HepG2 (cell line): Measurements from ENCODE around the gene KCTD6. TPM values are rescaled to one million over a fixed set of nuclear protein-coding genes. Genes with fewer than 3 reads are reported as not detected.

Source experiments
- BCL6 ChIP-seq: IDR thresholded peaks from 2 replicates; pipeline ENCODE4 v1.6.1; 2016; ENCODE audit warnings: missing genetic modification reagents, missing compliant biosample characterization
- GPN1 ChIP-seq: sonication (generic); formaldehyde crosslinking; IDR thresholded peaks from 2 replicates; pipeline ENCODE4 v1.5.1; 2020; ENCODE audit warnings: missing genetic modification reagents, borderline replicate concordance
- IKZF1 ChIP-seq: fragments of 450-650 bp; IDR thresholded peaks from 2 replicates; pipeline ENCODE4 v1.7.1; 2016
- NR3C1 ChIP-seq: sonication (generic); formaldehyde crosslinking; IDR thresholded peaks from 2 replicates; pipeline ENCODE4 v1.4.0; 2020; ENCODE audit warnings: missing genetic modification reagents
- RERE ChIP-seq: IDR thresholded peaks from 2 replicates; pipeline ENCODE4 v1.6.1; 2016; ENCODE audit warnings: low read depth, missing genetic modification reagents, missing compliant biosample characterization
- SAFB2 ChIP-seq: sonication (generic); formaldehyde crosslinking; IDR thresholded peaks from 2 replicates; pipeline ENCODE4 v1.5.1; 2020; ENCODE audit warnings: missing genetic modification reagents, low read depth, mild to moderate bottlenecking, borderline replicate concordance
- SP2 ChIP-seq: sonication (generic); formaldehyde crosslinking; IDR thresholded peaks from 2 replicates; pipeline ENCODE4 v1.5.1; 2020; ENCODE audit warnings: mild to moderate bottlenecking, missing genetic modification reagents
- TMF1 ChIP-seq: sonication (generic); formaldehyde crosslinking; IDR thresholded peaks from 2 replicates; pipeline ENCODE4 v1.8.1; 2022; ENCODE audit warnings: low read depth, missing genetic modification reagents
- XRCC5 ChIP-seq: fragments of 200-400 bp; formaldehyde crosslinking; optimal IDR thresholded peaks from 2 replicates; pipeline ENCODE3; 2017; ENCODE audit warnings: mild to moderate bottlenecking, low read length
- YY1 ChIP-seq: IDR thresholded peaks from 2 replicates; pipeline ENCODE4 v1.6.1; 2011; ENCODE audit warnings: low read length, low read depth, moderate library complexity, mild to moderate bottlenecking; ENCODE audit not compliant: insufficient read depth, insufficient replicate concordance
- ZNF367 ChIP-seq: sonication (generic); formaldehyde crosslinking; IDR thresholded peaks from 2 replicates; pipeline ENCODE4 v1.4.0; 2020; ENCODE audit warnings: missing genetic modification reagents, borderline replicate concordance
- ZNF576 ChIP-seq: sonication (generic); formaldehyde crosslinking; IDR thresholded peaks from 2 replicates; pipeline ENCODE4 v1.4.0; 2020; ENCODE audit warnings: mild to moderate bottlenecking, missing genetic modification reagents
- ZNF768 ChIP-seq: sonication (generic); formaldehyde crosslinking; IDR thresholded peaks from 2 replicates; pipeline ENCODE4 v1.4.0; 2020; ENCODE audit warnings: missing genetic modification reagents
- ZNF839 ChIP-seq: sonication (generic); formaldehyde crosslinking; IDR thresholded peaks from 2 replicates; pipeline ENCODE4 v1.4.0; 2020; ENCODE audit warnings: missing genetic modification reagents, mild to moderate bottlenecking, borderline replicate concordance
- polyA plus RNA-seq, 8 experiments: library from polyadenylated mRNA; depleted of rRNA in 3 of 8; stranded (reverse) in 7 of 8; unstranded in 1 of 8; fragments of >200 nt; fragmentation: Illumina TruSeq in 4 of 8; extraction: Trizol in 4 of 8; gene quantifications; 2 replicates each; pipeline versions ENCODE4 v1.2.1 to v1.2.3, GENCODE V29; 2011 to 2016; ENCODE audit warnings: low read depth in 4 of 8, missing spikeins in 1 of 8, mixed read lengths in 1 of 8; ENCODE audit not compliant: insufficient read depth in 1 of 8
- total RNA-seq, 5 experiments: library from RNA; depleted of rRNA; stranded (reverse); fragments of >200 nt; fragmentation: Illumina TruSeq; extraction: Trizol; gene quantifications; 2 replicates each; pipeline ENCODE4 v1.2.3, GENCODE V29; 2016; ENCODE audit warnings: low read depth in 1 of 5
- TF ChIP-seq, protein P1 (sequence below): fragments of 450-650 bp; IDR thresholded peaks from 2 replicates; pipeline ENCODE4 v1.6.1; 2017; ENCODE audit warnings: mild to moderate bottlenecking
- TF ChIP-seq, protein P2 (sequence below): sonication (generic); formaldehyde crosslinking; IDR thresholded peaks from 2 replicates; pipeline ENCODE4 v1.4.0; 2020; ENCODE audit warnings: missing genetic modification reagents
- TF ChIP-seq, protein P3 (sequence below): IDR thresholded peaks from 2 replicates; pipeline ENCODE4 v1.6.1; 2016; ENCODE audit warnings: control low read depth
- TF ChIP-seq, protein P4 (sequence below): IDR thresholded peaks from 2 replicates; pipeline ENCODE4 v1.6.1; 2016; ENCODE audit warnings: missing genetic modification reagents, missing compliant biosample characterization

The KCTD6 gene
- total and polyA plus RNA-seq, 2 of the 13 experiments (the other 11 are each of a cell fraction or from before 2014, with no cell fraction given) = 13.4 to 14.2 TPM

- TF ChIP-seq, protein P1, sequence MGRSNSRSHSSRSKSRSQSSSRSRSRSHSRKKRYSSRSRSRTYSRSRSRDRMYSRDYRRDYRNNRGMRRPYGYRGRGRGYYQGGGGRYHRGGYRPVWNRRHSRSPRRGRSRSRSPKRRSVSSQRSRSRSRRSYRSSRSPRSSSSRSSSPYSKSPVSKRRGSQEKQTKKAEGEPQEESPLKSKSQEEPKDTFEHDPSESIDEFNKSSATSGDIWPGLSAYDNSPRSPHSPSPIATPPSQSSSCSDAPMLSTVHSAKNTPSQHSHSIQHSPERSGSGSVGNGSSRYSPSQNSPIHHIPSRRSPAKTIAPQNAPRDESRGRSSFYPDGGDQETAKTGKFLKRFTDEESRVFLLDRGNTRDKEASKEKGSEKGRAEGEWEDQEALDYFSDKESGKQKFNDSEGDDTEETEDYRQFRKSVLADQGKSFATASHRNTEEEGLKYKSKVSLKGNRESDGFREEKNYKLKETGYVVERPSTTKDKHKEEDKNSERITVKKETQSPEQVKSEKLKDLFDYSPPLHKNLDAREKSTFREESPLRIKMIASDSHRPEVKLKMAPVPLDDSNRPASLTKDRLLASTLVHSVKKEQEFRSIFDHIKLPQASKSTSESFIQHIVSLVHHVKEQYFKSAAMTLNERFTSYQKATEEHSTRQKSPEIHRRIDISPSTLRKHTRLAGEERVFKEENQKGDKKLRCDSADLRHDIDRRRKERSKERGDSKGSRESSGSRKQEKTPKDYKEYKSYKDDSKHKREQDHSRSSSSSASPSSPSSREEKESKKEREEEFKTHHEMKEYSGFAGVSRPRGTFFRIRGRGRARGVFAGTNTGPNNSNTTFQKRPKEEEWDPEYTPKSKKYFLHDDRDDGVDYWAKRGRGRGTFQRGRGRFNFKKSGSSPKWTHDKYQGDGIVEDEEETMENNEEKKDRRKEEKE = no peak
- TF ChIP-seq SP2 (no peak), XRCC5 (peak; percentile 50), ZNF768 (CRISPR knock-in tag) (no peak), ZNF367 (no peak), NR3C1 (CRISPR knock-in tag) (no peak), SAFB2 (CRISPR knock-in tag) (no peak), RERE (CRISPR knock-in tag) (peak; percentile 81; the same call in 1 of the 2 replicates), ZNF839 (CRISPR knock-in tag) (no peak), YY1 (no peak), GPN1 (CRISPR knock-in tag) (no peak), TMF1 (CRISPR knock-in tag) (no peak), BCL6 (peak; percentile 68), IKZF1 (no peak), ZNF576 (CRISPR knock-in tag) (no peak)
- TF ChIP-seq, protein P2, sequence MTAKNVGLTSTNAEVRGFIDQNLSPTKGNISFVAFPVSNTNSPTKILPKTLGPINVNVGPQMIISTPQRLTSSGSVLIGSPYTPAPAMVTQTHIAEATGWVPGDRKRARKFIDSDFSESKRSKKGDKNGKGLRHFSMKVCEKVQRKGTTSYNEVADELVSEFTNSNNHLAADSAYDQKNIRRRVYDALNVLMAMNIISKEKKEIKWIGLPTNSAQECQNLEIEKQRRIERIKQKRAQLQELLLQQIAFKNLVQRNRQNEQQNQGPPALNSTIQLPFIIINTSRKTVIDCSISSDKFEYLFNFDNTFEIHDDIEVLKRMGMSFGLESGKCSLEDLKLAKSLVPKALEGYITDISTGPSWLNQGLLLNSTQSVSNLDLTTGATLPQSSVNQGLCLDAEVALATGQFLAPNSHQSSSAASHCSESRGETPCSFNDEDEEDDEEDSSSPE = peak; percentile 48; the same call in 1 of the 2 replicates
- TF ChIP-seq, protein P3, sequence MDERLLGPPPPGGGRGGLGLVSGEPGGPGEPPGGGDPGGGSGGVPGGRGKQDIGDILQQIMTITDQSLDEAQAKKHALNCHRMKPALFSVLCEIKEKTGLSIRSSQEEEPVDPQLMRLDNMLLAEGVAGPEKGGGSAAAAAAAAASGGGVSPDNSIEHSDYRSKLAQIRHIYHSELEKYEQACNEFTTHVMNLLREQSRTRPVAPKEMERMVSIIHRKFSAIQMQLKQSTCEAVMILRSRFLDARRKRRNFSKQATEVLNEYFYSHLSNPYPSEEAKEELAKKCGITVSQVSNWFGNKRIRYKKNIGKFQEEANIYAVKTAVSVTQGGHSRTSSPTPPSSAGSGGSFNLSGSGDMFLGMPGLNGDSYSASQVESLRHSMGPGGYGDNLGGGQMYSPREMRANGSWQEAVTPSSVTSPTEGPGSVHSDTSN (CRISPR knock-in tag) = no peak
- TF ChIP-seq, protein P4, sequence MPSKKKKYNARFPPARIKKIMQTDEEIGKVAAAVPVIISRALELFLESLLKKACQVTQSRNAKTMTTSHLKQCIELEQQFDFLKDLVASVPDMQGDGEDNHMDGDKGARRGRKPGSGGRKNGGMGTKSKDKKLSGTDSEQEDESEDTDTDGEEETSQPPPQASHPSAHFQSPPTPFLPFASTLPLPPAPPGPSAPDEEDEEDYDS (CRISPR knock-in tag) = peak; percentile 81
These were observed 20.6 kb upstream of the KCTD6 start (continued) for GRCh38 chr3:58471025-58471887.
